Vagina (tissue), 2 donors: ENCODE results near the gene SH2D1B.

Experiments
- CTCF ChIP-seq, 3 experiments: fragments of 450-650 bp in 2 of 3; fragments of 200-600 bp in 1 of 3; sonication (generic) in 1 of 3; IDR thresholded peaks; one replicate each; pipeline ENCODE4 v1.5.1; 2017 to 2019; ENCODE audit warnings: antibody characterized with exemption in 3 of 3, mild to moderate bottlenecking in 2 of 3, moderate library complexity in 2 of 3
- POLR2A ChIP-seq, 2 donors: fragments of 450-650 bp; IDR thresholded peaks; one replicate each; pipeline ENCODE4 v1.6.1; 2017; ENCODE audit warnings: antibody characterized with exemption in 2 of 2, mild to moderate bottlenecking in 2 of 2, moderate library complexity in 2 of 2
- POLR2AphosphoS5 ChIP-seq, 2 donors: sonication (generic); formaldehyde crosslinking; IDR thresholded peaks; one replicate each; pipeline ENCODE4 v1.9.0; 2017; ENCODE audit warnings: antibody characterized with exemption in 2 of 2, mild to moderate bottlenecking in 2 of 2, low read depth in 1 of 2; ENCODE audit not compliant: insufficient read depth in 1 of 2

- no peak for TF ChIP-seq CTCF (IDR thresholded peaks at IDR 0.05)
- no peak for TF ChIP-seq POLR2AphosphoS5 (IDR thresholded peaks at IDR 0.05; ENCODE audit: insufficient read depth in 1 of 2, low read depth in 1 of 2)
- TF ChIP-seq POLR2A (IDR thresholded peaks at IDR 0.05): no peak
Measured at GRCh38 chr1:162367772-162368171, 44.2 kb downstream of the SH2D1B start.
